Stimulated activated CD8-positive, alpha-beta memory T cell treated with anti-CD3 and anti-CD28 coated beads, Interleukin-4, amount 100 ng/mL, for 4 hours (primary cell): Measurements from ENCODE around the gene PRELID2.
"Not testable (repeated sequence)": the region's sequence is repeated elsewhere in the genome, so short reads cannot be mapped to it uniquely, and the experiment has no call there.

Source experiments
- DNase-seq, 2 donors: peaks; one replicate each; pipeline ENCODE4 v3.0.0-alpha.2; 2020; ENCODE audit warnings: low read depth in 2 of 2, low spot score in 1 of 2

PRELID2 gene

DNA sequence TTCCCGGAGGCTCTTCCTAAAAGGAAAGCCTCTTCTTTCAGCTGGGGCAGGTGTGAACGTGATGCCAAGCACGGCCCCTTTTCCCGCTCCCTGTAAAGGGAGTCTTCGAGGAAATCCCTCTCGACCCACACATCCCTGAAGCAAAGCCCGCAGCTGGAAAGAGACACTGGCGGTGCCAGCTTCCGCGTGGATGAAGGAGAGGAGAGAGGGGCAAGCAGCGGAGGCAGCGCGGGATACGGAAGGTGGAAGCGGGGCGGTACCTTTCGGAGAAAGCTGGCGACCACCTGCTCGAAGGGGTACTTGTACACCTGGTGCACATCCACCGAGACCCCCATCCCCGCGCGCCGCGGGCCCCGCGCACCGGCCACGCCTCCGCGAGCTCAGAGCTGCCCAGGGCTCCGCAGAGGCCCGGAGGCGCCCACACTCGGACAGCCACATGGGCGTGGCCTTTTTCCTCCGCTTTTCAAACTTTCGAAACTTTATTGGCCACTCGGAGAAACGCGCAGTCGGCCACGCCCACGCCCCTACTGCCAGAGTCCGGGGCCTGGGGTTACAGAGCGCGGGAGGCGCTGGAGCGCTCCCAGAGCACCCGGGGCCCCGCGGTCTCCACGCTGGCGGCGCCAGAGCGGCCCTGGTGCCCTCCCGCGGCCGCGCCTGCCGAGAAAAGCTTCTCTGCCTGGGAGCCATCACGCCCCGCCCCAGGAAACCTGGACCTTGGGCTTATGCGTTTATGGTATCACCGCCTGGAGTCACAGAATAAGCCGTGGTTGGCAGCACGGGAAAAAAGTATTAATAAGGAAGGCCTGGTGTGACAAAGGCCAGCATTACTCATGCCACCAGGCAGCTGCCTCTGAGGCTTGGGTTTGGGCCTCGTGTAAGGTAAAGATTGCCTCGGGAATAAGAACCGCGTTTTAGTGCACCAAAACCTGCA lies at the start of gene PRELID2:
PRELID2 (minus strand) TSS at position 426 of the 931 bp plus-strand sequence; CDS start at position 335, 91 bp downstream.
- DNase-seq = peak in 1 of 2 donors; percentile 16

DNA sequence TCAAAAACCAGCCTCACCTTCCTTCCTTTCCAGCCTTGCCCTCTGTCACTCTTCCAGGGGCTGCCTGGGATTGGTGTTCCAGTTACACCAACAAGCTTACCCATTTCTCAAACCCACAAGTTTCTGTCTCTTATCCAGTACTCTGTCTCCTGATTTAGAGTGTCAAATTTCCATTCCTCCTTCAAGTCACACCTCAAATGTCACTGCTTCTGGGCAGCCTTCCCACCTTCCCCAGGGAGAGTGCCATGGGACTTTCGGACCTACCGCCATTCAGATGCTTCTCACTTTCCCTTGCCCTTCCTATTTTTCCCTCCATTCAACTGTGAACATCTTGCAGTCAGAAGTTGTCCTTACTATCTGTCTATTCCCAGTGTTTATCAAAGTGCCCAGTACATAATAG lies 39.6 kb upstream of the PRELID2 start:
- no peak for DNase-seq

DNA sequence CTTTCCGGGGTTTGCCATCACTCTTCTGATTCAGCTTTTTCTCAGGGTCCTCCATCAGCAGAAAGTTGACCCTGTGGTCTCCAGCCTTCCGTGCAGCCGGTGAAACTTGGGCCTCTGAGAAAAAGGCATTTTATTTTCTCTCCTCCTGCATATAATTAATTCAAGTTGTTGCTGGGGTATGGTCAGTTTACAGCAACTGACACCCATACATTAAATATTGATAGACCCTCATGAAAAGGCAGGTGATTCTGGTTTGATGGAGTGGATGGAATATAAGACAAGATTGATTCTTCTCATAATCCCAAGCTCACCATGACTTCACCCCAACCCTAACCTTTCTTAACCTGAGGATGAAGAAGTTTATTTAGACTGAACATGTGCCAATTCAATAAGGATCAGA lies 37.8 kb upstream of the PRELID2 start, which contains the start of gene GRXCR2:
GRXCR2 (minus strand) TSS at position 101 of the 400 bp plus-strand sequence; CDS start at position 55, 46 bp downstream.
- no peak for DNase-seq

- no peak for DNase-seq
These were observed 37.3 kb upstream of the PRELID2 start for GRCh38 chr5:145872486-145872885.

DNA sequence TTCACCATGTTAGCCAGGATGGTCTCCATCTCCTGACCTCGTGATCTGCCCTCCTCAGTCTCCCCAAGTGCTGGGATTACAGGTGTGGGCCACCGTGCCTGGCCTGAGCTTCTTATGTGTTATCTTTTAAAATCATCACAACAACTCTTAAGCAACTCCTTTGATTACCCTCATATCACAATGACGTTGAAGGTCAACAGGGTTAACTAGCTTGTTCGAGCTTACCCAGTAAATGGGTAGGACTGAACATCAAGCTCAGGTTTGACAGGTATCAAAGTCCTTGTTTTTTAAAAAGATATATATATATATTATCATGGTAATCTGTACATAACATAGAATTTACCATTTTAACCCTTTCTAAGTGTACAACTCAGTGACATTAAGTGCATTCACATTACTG lies 34.6 kb upstream of the PRELID2 start:
- DNase-seq = no peak

DNA sequence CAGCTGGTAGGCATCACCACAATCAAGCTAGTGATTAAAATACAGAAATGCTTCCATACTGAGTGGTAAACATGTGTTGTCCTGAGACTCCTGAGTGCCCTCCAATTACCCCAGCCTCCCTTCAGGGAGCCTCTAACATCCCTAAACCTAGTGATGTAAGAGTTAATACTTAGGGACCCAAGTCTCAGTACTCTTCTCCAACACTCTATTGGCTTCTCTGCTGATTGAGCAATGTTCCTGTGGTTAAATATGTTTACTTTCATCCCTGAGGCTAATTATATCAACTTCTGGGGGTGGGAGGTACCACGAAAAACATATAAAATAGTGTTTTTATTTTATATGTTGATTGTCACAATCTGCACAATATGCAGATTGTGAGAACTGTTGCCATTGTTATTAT lies 32.7 kb upstream of the PRELID2 start:
- no peak for DNase-seq

- DNase-seq = not testable (repeated sequence)
These were observed 29.3 kb upstream of the PRELID2 start for GRCh38 chr5:145864432-145864831.

- DNase-seq = no peak
These were observed 27.9 kb upstream of the PRELID2 start for GRCh38 chr5:145863003-145863402.

- no peak for DNase-seq
These were observed 24.8 kb upstream of the PRELID2 start for GRCh38 chr5:145859897-145860296.

DNA sequence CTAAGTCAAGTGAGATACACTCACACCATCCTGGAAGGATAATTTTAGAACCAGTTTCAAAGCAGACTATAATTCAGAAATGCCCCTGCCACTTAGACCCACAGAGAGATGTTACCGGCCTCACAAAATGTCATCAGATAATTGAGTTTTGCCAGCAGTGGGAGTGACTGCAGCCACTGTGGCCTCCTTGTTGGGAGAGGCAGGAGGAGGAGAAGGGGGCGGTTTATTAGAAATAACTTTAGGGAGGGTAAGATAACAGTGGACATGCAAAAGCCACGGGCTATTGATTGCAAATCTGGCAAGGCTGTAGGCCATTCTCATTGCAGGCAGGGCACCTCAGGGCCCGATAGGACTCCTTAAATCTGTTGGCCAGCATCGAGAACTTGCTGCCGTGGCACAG lies 24.3 kb upstream of the PRELID2 start:
- no peak for DNase-seq

DNA sequence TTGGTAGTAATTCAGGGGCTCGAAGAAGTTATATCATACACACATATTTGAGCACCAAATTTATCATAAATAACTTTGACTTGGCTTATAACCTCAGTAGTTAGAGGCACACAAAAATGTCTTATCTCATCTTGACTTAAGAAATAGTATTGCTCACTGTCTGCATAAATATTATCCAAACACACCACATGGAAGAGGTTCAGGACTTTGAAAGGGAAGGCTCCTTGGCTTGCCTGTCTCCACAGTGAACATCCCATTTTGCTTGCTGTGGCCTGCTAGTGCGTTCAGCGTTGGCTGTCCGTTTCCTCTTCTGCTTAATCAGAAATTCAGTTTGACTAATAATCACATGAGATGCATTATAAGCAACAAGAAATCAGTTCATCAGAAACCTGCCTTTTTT lies 23.8 kb upstream of the PRELID2 start:
- no peak for DNase-seq

DNA sequence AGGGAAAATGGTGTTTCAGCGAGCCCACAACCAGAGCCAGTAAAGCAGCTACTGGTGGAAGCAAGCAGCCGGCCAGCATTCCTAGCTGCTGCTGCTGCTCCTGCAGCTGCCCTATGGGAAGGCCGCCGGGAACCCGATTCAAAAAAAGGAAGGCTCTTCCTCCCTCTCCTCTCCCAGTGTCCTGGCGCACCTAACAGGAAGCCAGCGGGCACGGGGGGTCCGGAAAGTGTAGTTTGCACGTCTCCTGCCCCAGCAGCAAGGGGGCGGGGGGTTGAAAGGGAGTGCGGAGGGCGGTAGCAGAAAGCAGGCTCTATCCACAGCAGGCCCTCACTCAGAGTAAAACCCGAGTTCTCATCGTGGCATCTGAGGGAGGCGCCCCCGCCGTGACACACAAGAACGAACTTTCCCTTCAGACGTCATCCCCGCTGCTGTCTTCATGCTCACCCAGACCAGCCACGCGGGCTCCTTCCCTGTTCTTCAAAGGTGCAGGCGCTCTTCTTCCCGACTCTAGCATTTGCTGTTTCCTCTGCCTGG lies 21.2 kb upstream of the PRELID2 start:
- DNase-seq = no peak

- DNase-seq = no peak
These were observed 20.7 kb upstream of the PRELID2 start for GRCh38 chr5:145855763-145856267.

GRCh38 chr5:145854651-145855258 lies 19.6 kb upstream of the PRELID2 start:
- DNase-seq = no peak

GRCh38 chr5:145853781-145854376 lies 18.7 kb upstream of the PRELID2 start:
- DNase-seq = no peak

DNA sequence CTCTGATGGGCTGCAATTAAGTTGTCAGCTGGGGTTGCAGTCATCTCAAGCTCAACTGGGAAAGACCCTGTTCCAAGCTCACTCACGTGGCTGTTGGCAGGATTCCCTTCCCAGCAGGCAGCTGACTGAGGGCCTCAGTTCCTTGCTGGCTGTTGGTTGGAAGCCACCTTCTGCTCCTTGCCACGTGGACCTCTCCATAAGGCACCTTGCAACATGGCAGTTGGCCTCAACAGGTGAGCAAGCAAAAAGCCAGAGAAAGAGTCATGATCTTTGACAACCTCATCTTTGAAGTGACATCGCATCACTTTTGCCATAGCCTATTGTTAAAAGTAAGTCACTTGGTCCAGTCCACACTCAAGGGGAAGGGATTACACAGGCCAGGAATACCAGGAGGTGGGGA lies 17.8 kb upstream of the PRELID2 start:
- no peak for DNase-seq

DNA sequence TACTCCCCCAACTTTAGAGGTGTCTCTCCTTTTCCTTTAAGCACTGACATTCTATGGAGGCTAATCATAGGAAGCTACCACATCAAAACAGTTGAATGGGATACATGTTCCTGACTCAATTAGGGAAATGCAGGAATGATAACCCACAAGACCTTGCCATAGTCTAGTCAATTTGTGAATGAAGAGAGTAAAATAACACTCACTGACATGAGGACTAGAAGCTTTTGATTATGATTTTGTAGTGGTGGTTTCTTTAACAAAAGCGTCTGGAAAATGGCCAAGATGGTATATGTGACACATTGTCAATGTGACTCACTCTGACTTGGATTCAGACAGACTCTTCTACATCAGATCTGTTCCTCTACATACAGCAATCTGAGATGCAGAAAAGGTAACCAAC lies 13.7 kb upstream of the PRELID2 start:
- no peak for DNase-seq

DNA sequence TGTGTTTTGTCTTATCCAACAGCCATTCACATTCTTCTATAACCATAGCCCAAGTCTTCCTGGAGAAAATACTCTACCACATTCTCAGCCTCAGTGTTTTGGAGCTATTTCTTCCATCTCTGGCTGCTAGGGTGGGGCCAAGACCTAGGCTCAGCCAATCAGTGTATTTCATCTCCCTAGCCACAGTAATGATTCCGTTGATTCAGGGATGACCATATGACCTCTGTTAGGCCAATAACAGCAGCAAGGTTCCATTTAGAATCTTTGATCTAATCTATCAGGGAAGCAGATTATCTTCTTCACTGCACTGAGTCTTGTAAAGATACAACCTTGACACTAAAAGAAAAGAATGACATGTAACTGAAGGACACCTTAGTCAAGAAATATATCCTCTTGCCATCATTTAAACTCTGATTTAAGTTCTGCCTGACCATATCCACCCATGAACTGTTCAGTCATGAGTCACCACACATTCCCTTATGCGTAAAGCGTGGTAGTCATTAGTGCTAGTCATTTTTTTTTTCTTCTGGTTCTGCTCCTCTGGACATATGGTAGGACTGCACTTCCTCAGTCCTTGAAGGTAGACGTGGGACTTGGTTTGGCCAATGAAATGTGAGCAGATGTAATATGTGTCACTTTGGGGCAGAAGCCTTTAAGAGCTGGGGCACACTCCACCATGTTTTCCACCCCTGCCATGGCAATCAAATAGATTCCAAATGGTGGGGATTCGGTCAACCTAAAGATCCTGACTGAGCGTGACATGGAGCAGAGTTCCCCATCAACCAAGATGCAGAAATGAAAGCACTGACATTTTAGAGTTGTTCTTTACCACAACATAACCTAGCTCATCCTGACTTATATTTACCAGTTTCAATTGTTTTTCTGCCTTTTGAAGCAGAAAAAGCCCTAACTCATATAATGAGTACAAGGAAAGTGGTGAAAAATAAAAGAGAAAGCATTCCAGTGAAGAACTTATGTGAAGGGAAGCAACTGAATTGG lies 12.7 kb upstream of the PRELID2 start:
- DNase-seq = no peak

DNA sequence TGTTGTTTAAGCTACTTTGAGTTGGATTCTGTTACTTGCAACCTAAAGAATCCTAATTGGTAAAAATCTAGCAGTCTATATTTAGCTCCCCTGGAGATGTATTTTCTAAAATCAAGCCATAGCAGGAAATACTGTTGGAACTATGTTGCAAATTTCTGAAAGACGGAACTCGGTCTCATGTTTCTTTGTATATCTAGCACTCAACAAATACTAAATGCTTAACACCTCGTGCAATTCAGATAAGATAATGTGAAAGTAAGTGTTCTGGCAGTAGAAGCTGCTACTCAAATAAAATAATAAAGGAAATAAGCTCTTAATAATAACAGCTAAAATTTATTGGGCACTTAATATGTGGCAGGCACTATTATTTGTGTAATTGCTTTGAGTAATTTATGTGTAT lies 10.9 kb upstream of the PRELID2 start:
- no peak for DNase-seq

- DNase-seq = no peak
These were observed 6.2 kb upstream of the PRELID2 start for GRCh38 chr5:145841299-145841698.
